ENCODE results near the gene ASTN2.

Gene ASTN2

DNA sequence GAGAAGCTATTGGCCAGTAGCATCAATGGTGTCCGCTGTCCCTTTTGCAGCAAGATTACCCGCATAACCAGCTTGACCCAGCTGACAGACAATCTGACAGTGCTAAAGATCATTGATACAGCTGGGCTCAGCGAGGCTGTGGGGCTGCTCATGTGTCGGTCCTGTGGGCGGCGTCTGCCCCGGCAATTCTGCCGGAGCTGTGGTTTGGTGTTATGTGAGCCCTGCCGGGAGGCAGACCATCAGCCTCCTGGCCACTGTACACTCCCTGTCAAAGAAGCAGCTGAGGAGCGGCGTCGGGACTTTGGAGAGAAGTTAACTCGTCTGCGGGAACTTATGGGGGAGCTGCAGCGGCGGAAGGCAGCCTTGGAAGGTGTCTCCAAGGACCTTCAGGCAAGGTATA lies 717.0 kb downstream of the ASTN2 start:
- Histone ChIP-seq H3K4me2 (ENCODE audit: insufficient read depth, low read length, poor library complexity, severe bottlenecking) (no peak overlapping the region), H3K27ac (replicated peaks; ENCODE audit: low read length) (no peak overlapping the region), H3K9me3 (replicated peaks in 1 of 2; ENCODE audit: control insufficient read depth in 2 of 2, insufficient read depth in 1 of 2, low read depth in 1 of 2, low read length in 2 of 2) (peaks cover 1 to 7% of the 10 kb centered on the region in 2 donors), H3K4ac (ENCODE audit: low read length) (no peak overlapping the region), H2BK120ac (ENCODE audit: low read depth, low read length) (no peak overlapping the region), H3K18ac (ENCODE audit: low read length) (no peak overlapping the region), H2BK12ac (ENCODE audit: low read length) (no peak overlapping the region), H3K23ac (ENCODE audit: low read depth, low read length, poor library complexity) (no peak overlapping the region), H4K8ac (ENCODE audit: low read depth, low read length) (no peak overlapping the region), H3K36me3 (replicated peaks in 1 of 2; ENCODE audit: control insufficient read depth in 2 of 2, insufficient read depth in 2 of 2, low read length in 2 of 2) (peaks cover 25 to 68% of the 10 kb centered on the region in 2 donors), H3K27me3 (ENCODE audit: control insufficient read depth in 3 of 3, insufficient read depth in 3 of 3, low read depth in 1 of 3, low read length in 3 of 3) (no peaks in the 10 kb centered on the region), H4K91ac (ENCODE audit: low read depth, low read length, poor library complexity) (no peak overlapping the region), H3K4me1 (ENCODE audit: control insufficient read depth in 2 of 2, insufficient read depth in 1 of 2, low read depth in 1 of 2, low read length in 2 of 2) (no peaks in the 10 kb centered on the region), H3K14ac (ENCODE audit: low read length) (no peak overlapping the region), H2AK5ac (ENCODE audit: low read depth, low read length) (no peak overlapping the region), H2BK15ac (ENCODE audit: low read length) (no peak overlapping the region), H3K9ac (ENCODE audit: low read depth, low read length, poor library complexity) (no peak overlapping the region), H3K79me1 (ENCODE audit: low read depth, low read length) (no peaks in the 10 kb centered on the region), H2AFZ (ENCODE audit: low read length) (no peak overlapping the region), H2BK5ac (ENCODE audit: low read length) (no peak overlapping the region), H3K4me3 (ENCODE audit: low read length in 2 of 2) (no peak overlapping the region)
- WGBS, 2 donors (ENCODE audit: extremely low coverage in 2 of 2, insufficient read length in 2 of 2, insufficient replicate concordance in 1 of 2), result no CpG with 5 or more reads among the region's 16 CpGs
- DNase-seq (ENCODE audit: low spot score), result no peak

DNA sequence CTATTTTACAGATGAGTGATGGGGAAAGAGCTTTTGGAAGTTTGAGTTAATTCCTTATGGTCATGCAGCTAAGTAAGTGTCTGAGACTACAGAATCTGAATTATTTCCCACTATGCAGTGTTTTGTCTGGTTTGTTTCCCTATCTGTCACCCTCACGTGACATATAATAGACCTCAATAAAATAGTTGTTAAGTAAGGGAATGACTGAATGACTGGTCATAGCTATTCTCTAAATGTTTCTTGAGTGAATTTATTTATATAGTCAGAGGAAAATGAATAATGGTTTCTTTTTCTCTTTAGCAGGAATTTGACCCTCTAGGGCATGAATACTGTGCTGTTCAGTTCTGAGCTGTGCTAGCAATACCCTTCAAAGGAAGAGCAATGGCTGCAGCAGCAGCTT lies 717.5 kb downstream of the ASTN2 start:
- Histone ChIP-seq H3K4ac (ENCODE audit: low read length) (no peak overlapping the region), H3K36me3 (replicated peaks in 1 of 2; ENCODE audit: control insufficient read depth in 2 of 2, insufficient read depth in 2 of 2, low read length in 2 of 2) (peaks cover 25 to 66% of the 10 kb centered on the region in 2 donors), H3K9ac (ENCODE audit: low read depth, low read length, poor library complexity) (no peak overlapping the region), H3K4me1 (ENCODE audit: control insufficient read depth in 2 of 2, insufficient read depth in 1 of 2, low read depth in 1 of 2, low read length in 2 of 2) (no peaks in the 10 kb centered on the region), H2BK120ac (ENCODE audit: low read depth, low read length) (no peak overlapping the region), H3K27me3 (ENCODE audit: control insufficient read depth in 3 of 3, insufficient read depth in 3 of 3, low read depth in 1 of 3, low read length in 3 of 3) (no peaks in the 10 kb centered on the region), H3K14ac (ENCODE audit: low read length) (no peak overlapping the region), H3K27ac (replicated peaks; ENCODE audit: low read length) (no peak overlapping the region), H3K4me2 (ENCODE audit: insufficient read depth, low read length, poor library complexity, severe bottlenecking) (no peak overlapping the region), H3K9me3 (replicated peaks in 1 of 2; ENCODE audit: control insufficient read depth in 2 of 2, insufficient read depth in 1 of 2, low read depth in 1 of 2, low read length in 2 of 2) (peaks cover 0 to 7% of the 10 kb centered on the region in 2 donors), H3K18ac (ENCODE audit: low read length) (no peak overlapping the region), H4K91ac (ENCODE audit: low read depth, low read length, poor library complexity) (no peak overlapping the region), H2BK12ac (ENCODE audit: low read length) (no peak overlapping the region), H4K8ac (ENCODE audit: low read depth, low read length) (no peak overlapping the region), H2BK15ac (ENCODE audit: low read length) (no peak overlapping the region), H3K79me1 (ENCODE audit: low read depth, low read length) (no peaks in the 10 kb centered on the region), H2AFZ (ENCODE audit: low read length) (no peak overlapping the region), H2AK5ac (ENCODE audit: low read depth, low read length) (no peak overlapping the region), H2BK5ac (ENCODE audit: low read length) (no peak overlapping the region), H3K23ac (ENCODE audit: low read depth, low read length, poor library complexity) (no peak overlapping the region), H3K4me3 (ENCODE audit: low read length in 2 of 2) (no peak overlapping the region)
- DNase-seq (ENCODE audit: low spot score), result no peak
- no CpG with 5 or more reads among the region's 1 CpG for WGBS, 2 donors (ENCODE audit: extremely low coverage in 2 of 2, insufficient read length in 2 of 2, insufficient replicate concordance in 1 of 2)

DNA sequence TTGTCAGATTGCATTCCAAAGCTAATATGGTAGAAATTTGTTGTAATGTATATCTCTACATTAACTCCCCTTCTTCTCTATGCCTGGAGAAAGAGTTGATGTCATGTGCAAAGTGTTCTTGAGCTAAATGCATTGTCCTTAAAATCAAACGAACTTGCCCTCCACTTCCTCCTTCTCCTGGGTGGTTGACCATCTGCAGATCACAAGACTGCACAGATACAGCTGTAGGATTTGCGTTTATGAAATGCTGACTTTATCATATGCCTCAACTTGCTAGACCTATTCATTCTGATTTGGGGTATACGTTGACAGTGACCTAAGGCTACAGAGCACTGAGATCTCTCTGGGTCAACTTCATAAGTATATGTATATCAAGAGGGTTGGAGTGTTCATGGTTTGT lies 719.4 kb downstream of the ASTN2 start:
- Histone ChIP-seq H3K4me1 (ENCODE audit: control insufficient read depth in 2 of 2, insufficient read depth in 1 of 2, low read depth in 1 of 2, low read length in 2 of 2) (no peaks in the 10 kb centered on the region), H2AK5ac (ENCODE audit: low read depth, low read length) (no peak overlapping the region), H3K9me3 (replicated peaks in 1 of 2; ENCODE audit: control insufficient read depth in 2 of 2, insufficient read depth in 1 of 2, low read depth in 1 of 2, low read length in 2 of 2) (peaks cover 0 to 7% of the 10 kb centered on the region in 2 donors), H2BK15ac (ENCODE audit: low read length) (no peak overlapping the region), H3K79me1 (ENCODE audit: low read depth, low read length) (no peaks in the 10 kb centered on the region), H3K9ac (ENCODE audit: low read depth, low read length, poor library complexity) (no peak overlapping the region), H3K27ac (replicated peaks; ENCODE audit: low read length) (no peak overlapping the region), H2BK120ac (ENCODE audit: low read depth, low read length) (no peak overlapping the region), H3K4me3 (ENCODE audit: low read length in 2 of 2) (no peak overlapping the region), H3K4ac (ENCODE audit: low read length) (no peak overlapping the region), H3K23ac (ENCODE audit: low read depth, low read length, poor library complexity) (no peak overlapping the region), H2BK12ac (ENCODE audit: low read length) (no peak overlapping the region), H4K8ac (ENCODE audit: low read depth, low read length) (no peak overlapping the region), H3K36me3 (replicated peaks in 1 of 2; ENCODE audit: control insufficient read depth in 2 of 2, insufficient read depth in 2 of 2, low read length in 2 of 2) (peaks cover 23 to 50% of the 10 kb centered on the region in 2 donors), H3K27me3 (ENCODE audit: control insufficient read depth in 3 of 3, insufficient read depth in 3 of 3, low read depth in 1 of 3, low read length in 3 of 3) (no peaks in the 10 kb centered on the region), H4K91ac (ENCODE audit: low read depth, low read length, poor library complexity) (no peak overlapping the region), H3K14ac (ENCODE audit: low read length) (no peak overlapping the region), H3K4me2 (ENCODE audit: insufficient read depth, low read length, poor library complexity, severe bottlenecking) (no peak overlapping the region), H2BK5ac (ENCODE audit: low read length) (no peak overlapping the region), H2AFZ (ENCODE audit: low read length) (no peak overlapping the region), H3K18ac (ENCODE audit: low read length) (no peak overlapping the region)
- WGBS, 2 donors (ENCODE audit: extremely low coverage in 2 of 2, insufficient read length in 2 of 2, insufficient replicate concordance in 1 of 2), result no CpG with 5 or more reads among the region's 3 CpGs
- no peak for DNase-seq (ENCODE audit: low spot score)

DNA sequence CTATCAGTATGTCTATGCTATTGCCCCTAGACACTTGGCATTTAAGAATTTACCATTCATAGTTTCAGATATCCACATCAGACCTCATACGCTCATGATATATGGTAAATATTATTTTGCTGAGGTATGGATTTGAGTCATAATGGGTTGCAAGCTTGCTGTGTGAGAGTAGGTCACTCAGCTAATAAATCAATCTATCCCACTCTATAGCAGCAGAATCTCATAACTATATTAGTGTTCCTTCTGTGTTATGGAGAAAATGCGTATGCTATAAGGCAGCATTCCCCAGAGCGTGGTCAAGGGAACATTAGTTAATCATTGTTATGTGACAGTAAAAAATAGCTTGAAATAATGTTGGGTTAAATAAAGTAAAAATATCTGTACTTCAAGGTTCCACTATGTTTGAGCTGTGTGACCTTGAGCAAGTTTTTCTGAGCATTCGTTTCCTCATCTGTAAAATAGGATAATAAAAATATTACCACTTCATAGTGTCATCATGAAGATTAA lies 720.0 kb downstream of the ASTN2 start:
- H2BK12ac ChIP-seq (ENCODE audit: low read length), result no peak overlapping the region
- H3K79me1 ChIP-seq (ENCODE audit: low read depth, low read length), result no peaks in the 10 kb centered on the region
- H3K18ac ChIP-seq (ENCODE audit: low read length), result no peak overlapping the region
- H2AFZ ChIP-seq (ENCODE audit: low read length), result no peak overlapping the region
- peaks cover 20 to 44% of the 10 kb centered on the region in 2 donors for H3K36me3 ChIP-seq (replicated peaks in 1 of 2; ENCODE audit: control insufficient read depth in 2 of 2, insufficient read depth in 2 of 2, low read length in 2 of 2)
- H3K4me1 ChIP-seq (ENCODE audit: control insufficient read depth in 2 of 2, insufficient read depth in 1 of 2, low read depth in 1 of 2, low read length in 2 of 2), result no peaks in the 10 kb centered on the region
- no peak overlapping the region for H4K8ac ChIP-seq (ENCODE audit: low read depth, low read length)
- H3K14ac ChIP-seq (ENCODE audit: low read length), result no peak overlapping the region
- no CpG with 5 or more reads among the region's 4 CpGs for WGBS, 2 donors (ENCODE audit: extremely low coverage in 2 of 2, insufficient read length in 2 of 2, insufficient replicate concordance in 1 of 2)
- no peak overlapping the region for H3K4me3 ChIP-seq (ENCODE audit: low read length in 2 of 2)
- no peak overlapping the region for H3K23ac ChIP-seq (ENCODE audit: low read depth, low read length, poor library complexity)
- no peak for DNase-seq (ENCODE audit: low spot score)
- no peak overlapping the region for H2AK5ac ChIP-seq (ENCODE audit: low read depth, low read length)
- H2BK120ac ChIP-seq (ENCODE audit: low read depth, low read length), result no peak overlapping the region
- no peak overlapping the region for H2BK15ac ChIP-seq (ENCODE audit: low read length)
- H3K4ac ChIP-seq (ENCODE audit: low read length), result no peak overlapping the region
- H4K91ac ChIP-seq (ENCODE audit: low read depth, low read length, poor library complexity), result no peak overlapping the region
- no peak overlapping the region for H3K27ac ChIP-seq (replicated peaks; ENCODE audit: low read length)
- H3K4me2 ChIP-seq (ENCODE audit: insufficient read depth, low read length, poor library complexity, severe bottlenecking), result no peak overlapping the region
- no peak overlapping the region for H3K9ac ChIP-seq (ENCODE audit: low read depth, low read length, poor library complexity)
- peaks cover 0 to 7% of the 10 kb centered on the region in 2 donors for H3K9me3 ChIP-seq (replicated peaks in 1 of 2; ENCODE audit: control insufficient read depth in 2 of 2, insufficient read depth in 1 of 2, low read depth in 1 of 2, low read length in 2 of 2)
- no peak overlapping the region for H2BK5ac ChIP-seq (ENCODE audit: low read length)
- H3K27me3 ChIP-seq (ENCODE audit: control insufficient read depth in 3 of 3, insufficient read depth in 3 of 3, low read depth in 1 of 3, low read length in 3 of 3), result no peaks in the 10 kb centered on the region
